ENCODE data around the gene USP48. TPM values are rescaled to one million over a fixed set of nuclear protein-coding genes. Genes with fewer than 3 reads are reported as not detected.
A peak's percentile ranks its signal among the peaks of the same experiment; 100 is the strongest.

The USP48 gene
- total and polyA plus RNA-seq, 5 donors from 2014 or later: 31.3 to 126 (median 39.2) TPM

GRCh38 chr1:21663248-21663950, 119.5 kb downstream of the USP48 start:
- Mint-ChIP-seq H3K4me3 (no peak overlapping the region), H3K4me1 (peaks cover 0 to 7% (median 4%) of the 10 kb centered on the region in 4 donors), H3K27me3 (peaks cover 51% of the 10 kb centered on the region), H3K27ac (no peak overlapping the region), H3K9me3 (peaks cover 0 to 2% (median 0%) of the 10 kb centered on the region in 7 donors), H3K36me3 (no peaks in the 10 kb centered on the region)
- Histone ChIP-seq H3K27ac (ENCODE audit: insufficient read depth, low read length, poor library complexity, severe bottlenecking) (no peak overlapping the region), H3K36me3 (ENCODE audit: control insufficient read depth, insufficient read depth, low read length) (no peaks in the 10 kb centered on the region), H3K27me3 (ENCODE audit: control insufficient read depth, insufficient read depth, low read length) (peaks cover 13% of the 10 kb centered on the region), H3K4me1 (ENCODE audit: control insufficient read depth, insufficient read depth, low read length, poor library complexity, severe bottlenecking) (peaks cover 11% of the 10 kb centered on the region), H3K9me3 (ENCODE audit: control insufficient read depth in 2 of 2, low read length in 2 of 2) (no peaks in the 10 kb centered on the region), H3K4me3 (ENCODE audit: low read depth, low read length) (no peak overlapping the region)
- ATAC-seq (ENCODE audit: low read depth in 2 of 2) (no peak), DNase-seq (no peak)

GRCh38 chr1:21662426-21663247, 120.3 kb downstream of the USP48 start:
- Histone ChIP-seq H3K27ac (ENCODE audit: insufficient read depth, low read length, poor library complexity, severe bottlenecking) (no peak overlapping the region), H3K36me3 (ENCODE audit: control insufficient read depth, insufficient read depth, low read length) (no peaks in the 10 kb centered on the region), H3K4me3 (ENCODE audit: low read depth, low read length) (no peak overlapping the region), H3K4me1 (ENCODE audit: control insufficient read depth, insufficient read depth, low read length, poor library complexity, severe bottlenecking) (peaks cover 8% of the 10 kb centered on the region), H3K9me3 (ENCODE audit: control insufficient read depth in 2 of 2, low read length in 2 of 2) (no peaks in the 10 kb centered on the region), H3K27me3 (ENCODE audit: control insufficient read depth, insufficient read depth, low read length) (peaks cover 8% of the 10 kb centered on the region)
- DNase-seq (no peak), ATAC-seq (ENCODE audit: low read depth in 2 of 2) (no peak)
- Mint-ChIP-seq H3K9me3 (peaks cover 0 to 2% (median 0%) of the 10 kb centered on the region in 7 donors), H3K4me3 (no peak overlapping the region), H3K27ac (no peak overlapping the region), H3K4me1 (peaks cover 0 to 6% (median 3%) of the 10 kb centered on the region in 4 donors), H3K27me3 (peaks cover 44% of the 10 kb centered on the region), H3K36me3 (no peaks in the 10 kb centered on the region)

GRCh38 chr1:21661886-21662285, 121.1 kb downstream of the USP48 start:
- DNase-seq: no peak
- no peak overlapping the region for H3K4me3 Mint-ChIP-seq
- H3K36me3 Mint-ChIP-seq: no peaks in the 10 kb centered on the region
- no peak for ATAC-seq (ENCODE audit: low read depth in 2 of 2)
- Histone ChIP-seq H3K9me3 (ENCODE audit: control insufficient read depth in 2 of 2, low read length in 2 of 2) (no peaks in the 10 kb centered on the region), H3K4me1 (ENCODE audit: control insufficient read depth, insufficient read depth, low read length, poor library complexity, severe bottlenecking) (peaks cover 8% of the 10 kb centered on the region), H3K4me3 (ENCODE audit: low read depth, low read length) (no peak overlapping the region), H3K27ac (ENCODE audit: insufficient read depth, low read length, poor library complexity, severe bottlenecking) (no peak overlapping the region), H3K27me3 (ENCODE audit: control insufficient read depth, insufficient read depth, low read length) (peaks cover 5% of the 10 kb centered on the region), H3K36me3 (ENCODE audit: control insufficient read depth, insufficient read depth, low read length) (no peaks in the 10 kb centered on the region)
- H3K4me1 Mint-ChIP-seq: peaks cover 0 to 6% (median 3%) of the 10 kb centered on the region in 4 donors
- H3K27me3 Mint-ChIP-seq: peaks cover 36% of the 10 kb centered on the region
- no peak overlapping the region for H3K27ac Mint-ChIP-seq
- peaks cover 0 to 2% (median 0%) of the 10 kb centered on the region in 7 donors for H3K9me3 Mint-ChIP-seq

GRCh38 chr1:21659924-21660326, 123.0 kb downstream of the USP48 start:
- no peak overlapping the region for H3K4me3 ChIP-seq (ENCODE audit: low read depth, low read length)
- peaks cover 0 to 2% (median 0%) of the 10 kb centered on the region in 7 donors for H3K9me3 Mint-ChIP-seq
- no peaks in the 10 kb centered on the region for H3K36me3 ChIP-seq (ENCODE audit: control insufficient read depth, insufficient read depth, low read length)
- H3K4me1 ChIP-seq (ENCODE audit: control insufficient read depth, insufficient read depth, low read length, poor library complexity, severe bottlenecking): peaks cover 8% of the 10 kb centered on the region
- H3K9me3 ChIP-seq (ENCODE audit: control insufficient read depth in 2 of 2, low read length in 2 of 2): no peaks in the 10 kb centered on the region
- peaks cover 0 to 6% (median 3%) of the 10 kb centered on the region in 4 donors for H3K4me1 Mint-ChIP-seq
- no peaks in the 10 kb centered on the region for H3K36me3 Mint-ChIP-seq
- H3K4me3 Mint-ChIP-seq: no peak overlapping the region
- H3K27me3 ChIP-seq (ENCODE audit: control insufficient read depth, insufficient read depth, low read length): peaks cover 4% of the 10 kb centered on the region
- no peak overlapping the region for H3K27ac ChIP-seq (ENCODE audit: insufficient read depth, low read length, poor library complexity, severe bottlenecking)
- no peak overlapping the region for H3K27ac Mint-ChIP-seq
- H3K27me3 Mint-ChIP-seq: peaks cover 20% of the 10 kb centered on the region
- DNase-seq (no peak), ATAC-seq (ENCODE audit: low read depth in 2 of 2) (no peak)

GRCh38 chr1:21659099-21659923, 123.6 kb downstream of the USP48 start:
- no peaks in the 10 kb centered on the region for H3K9me3 ChIP-seq (ENCODE audit: control insufficient read depth in 2 of 2, low read length in 2 of 2)
- peak overlapping the region; percentile 48 for H3K4me3 ChIP-seq (ENCODE audit: low read depth, low read length)
- H3K4me1 ChIP-seq (ENCODE audit: control insufficient read depth, insufficient read depth, low read length, poor library complexity, severe bottlenecking): peaks cover 8% of the 10 kb centered on the region
- H3K4me3 Mint-ChIP-seq: peak overlapping the region in 2 of 4 donors; percentile 31 to 48
- no peaks in the 10 kb centered on the region for H3K36me3 ChIP-seq (ENCODE audit: control insufficient read depth, insufficient read depth, low read length)
- no peaks in the 10 kb centered on the region for H3K36me3 Mint-ChIP-seq
- ATAC-seq (ENCODE audit: low read depth in 2 of 2) (peak; percentile 80 to 88), DNase-seq (peak; percentile 68 to 79 (median 72))
- no peak overlapping the region for H3K27ac ChIP-seq (ENCODE audit: insufficient read depth, low read length, poor library complexity, severe bottlenecking)
- H3K9me3 Mint-ChIP-seq: peaks cover 0 to 2% (median 0%) of the 10 kb centered on the region in 7 donors
- H3K27ac Mint-ChIP-seq: peak overlapping the region in 1 of 3 donors; percentile 43
- H3K27me3 ChIP-seq (ENCODE audit: control insufficient read depth, insufficient read depth, low read length): peaks cover 3% of the 10 kb centered on the region
- H3K27me3 Mint-ChIP-seq: peaks cover 17% of the 10 kb centered on the region
- peaks cover 2 to 6% (median 3%) of the 10 kb centered on the region in 4 donors for H3K4me1 Mint-ChIP-seq

- ATAC-seq (ENCODE audit: low read depth in 2 of 2): no peak
- H3K4me3 Mint-ChIP-seq: no peak overlapping the region
These were observed 125.3 kb downstream of the USP48 start for GRCh38 chr1:21657456-21658190.

GRCh38 chr1:21655748-21656147, 127.2 kb downstream of the USP48 start:
- ATAC-seq (ENCODE audit: low read depth in 2 of 2): no peak

More at GRCh38 chr1:21657456-21658190, 125.3 kb downstream of the USP48 start:
- H3K4me1 Mint-ChIP-seq: peaks cover 4 to 8% (median 5%) of the 10 kb centered on the region in 4 donors
- H3K27me3 ChIP-seq (ENCODE audit: control insufficient read depth, insufficient read depth, low read length): peaks cover 3% of the 10 kb centered on the region
- no peak for DNase-seq
- H3K4me1 ChIP-seq (ENCODE audit: control insufficient read depth, insufficient read depth, low read length, poor library complexity, severe bottlenecking): peaks cover 11% of the 10 kb centered on the region
- H3K27ac ChIP-seq (ENCODE audit: insufficient read depth, low read length, poor library complexity, severe bottlenecking): no peak overlapping the region
- peak overlapping the region in 1 of 3 donors; percentile 9 for H3K27ac Mint-ChIP-seq
- peaks cover 15% of the 10 kb centered on the region for H3K27me3 Mint-ChIP-seq
- H3K36me3 ChIP-seq (ENCODE audit: control insufficient read depth, insufficient read depth, low read length): no peaks in the 10 kb centered on the region
- H3K36me3 Mint-ChIP-seq: no peaks in the 10 kb centered on the region
- no peak overlapping the region for H3K4me3 ChIP-seq (ENCODE audit: low read depth, low read length)
- H3K9me3 ChIP-seq (ENCODE audit: control insufficient read depth in 2 of 2, low read length in 2 of 2): no peaks in the 10 kb centered on the region
- peaks cover 0 to 2% (median 0%) of the 10 kb centered on the region in 7 donors for H3K9me3 Mint-ChIP-seq

More at GRCh38 chr1:21655748-21656147, 127.2 kb downstream of the USP48 start:
- no peak for DNase-seq
- H3K36me3 Mint-ChIP-seq: no peaks in the 10 kb centered on the region
- H3K27ac ChIP-seq (ENCODE audit: insufficient read depth, low read length, poor library complexity, severe bottlenecking): no peak overlapping the region
- H3K4me1 ChIP-seq (ENCODE audit: control insufficient read depth, insufficient read depth, low read length, poor library complexity, severe bottlenecking): peaks cover 21% of the 10 kb centered on the region
- no peaks in the 10 kb centered on the region for H3K36me3 ChIP-seq (ENCODE audit: control insufficient read depth, insufficient read depth, low read length)
- peaks cover 21% of the 10 kb centered on the region for H3K27me3 Mint-ChIP-seq
- H3K9me3 Mint-ChIP-seq: peaks cover 0 to 2% (median 0%) of the 10 kb centered on the region in 7 donors
- H3K4me3 ChIP-seq (ENCODE audit: low read depth, low read length): no peak overlapping the region
- no peaks in the 10 kb centered on the region for H3K9me3 ChIP-seq (ENCODE audit: control insufficient read depth in 2 of 2, low read length in 2 of 2)
- H3K27me3 ChIP-seq (ENCODE audit: control insufficient read depth, insufficient read depth, low read length): peaks cover 3% of the 10 kb centered on the region
- H3K4me1 Mint-ChIP-seq: peaks cover 5 to 22% (median 14%) of the 10 kb centered on the region in 4 donors
- H3K27ac Mint-ChIP-seq: no peak overlapping the region
- H3K4me3 Mint-ChIP-seq: no peak overlapping the region
